ENCODE results near the gene SMIM43. TPM values are rescaled to one million over a fixed set of nuclear protein-coding genes. Genes with fewer than 3 reads are reported as not detected.

Gene SMIM43
- total and polyA plus RNA-seq, 9 of the 15 experiments (the other 6 are each of a cell fraction or from before 2014, with no cell fraction given): not detected

DNA sequence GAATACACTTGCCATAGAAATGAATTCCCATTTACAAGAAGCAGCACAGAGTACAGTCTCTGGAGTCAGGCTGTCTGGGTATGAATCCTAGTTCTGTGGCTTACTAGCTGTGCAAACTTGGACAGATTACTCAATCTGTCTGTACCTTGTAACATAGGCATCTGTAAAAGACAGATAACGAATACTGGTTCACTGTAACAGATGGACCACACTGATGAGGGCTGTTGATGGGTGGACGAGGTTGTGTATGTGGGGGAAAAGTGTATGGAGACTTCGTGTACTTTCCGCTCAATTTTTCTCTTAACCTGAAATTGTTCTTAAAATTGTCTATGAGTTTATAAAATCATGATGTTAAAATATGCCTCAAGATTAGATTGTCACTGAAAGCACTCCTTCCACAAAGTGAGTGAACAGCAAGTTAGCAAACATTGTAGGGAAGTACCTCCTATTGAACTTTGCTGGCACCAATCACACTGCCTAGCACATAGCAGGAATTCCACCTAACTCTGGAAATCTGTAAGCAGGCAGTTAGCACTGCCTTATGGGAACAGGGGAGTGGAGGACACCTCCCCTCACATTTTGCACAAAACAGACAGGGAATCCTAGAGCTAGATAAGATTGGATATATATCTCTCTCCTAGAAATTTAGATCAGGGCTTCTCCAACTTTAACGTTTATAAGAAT, 29.7 kb upstream of the SMIM43 start (continued):
- TF ChIP-seq CBX3 (IDR thresholded peaks at IDR 0.05; ENCODE audit: borderline replicate concordance in 1 of 2, low read length in 2 of 2) (peak in 1 of 2 experiments; percentile 81; a peak in 2 of 3 replicates), ZBTB1 (CRISPR knock-in tag; IDR thresholded peaks at IDR 0.05; ENCODE audit: borderline replicate concordance, low read depth) (no peak), DACH1 (IDR thresholded peaks at IDR 0.05; ENCODE audit: partially characterized antibody) (peak; percentile 11), KDM4B (IDR thresholded peaks at IDR 0.05; ENCODE audit: borderline replicate concordance in 2 of 2, low read depth in 1 of 2) (no peak), ZNF589 (CRISPR knock-in tag; IDR thresholded peaks at IDR 0.05; ENCODE audit: low read depth) (no peak), SMARCE1 (IDR thresholded peaks at IDR 0.05) (peak; percentile 90), NCOR1 (IDR thresholded peaks at IDR 0.05) (peak; percentile 97), HDAC2 (IDR thresholded peaks at IDR 0.05) (peak; percentile 94), TCF7L2 (IDR thresholded peaks at IDR 0.05; ENCODE audit: low read depth, low read length) (no peak), ZNF76 (CRISPR knock-in tag; IDR thresholded peaks at IDR 0.05; ENCODE audit: borderline replicate concordance) (no peak), ZNF41 (CRISPR knock-in tag; conservative IDR thresholded peaks at IDR 0.05) (no peak), ARID1B (IDR thresholded peaks at IDR 0.05) (peak; percentile 99), RB1 (IDR thresholded peaks at IDR 0.05; ENCODE audit: low read depth) (0 out of 2 replicates have a peak, but pooled peaks have one; percentile 44), RHOXF2B (CRISPR knock-in tag; conservative IDR thresholded peaks at IDR 0.05) (no peak), MCM5 (IDR thresholded peaks at IDR 0.05; ENCODE audit: low read depth) (no peak), ADNP (tag; IDR thresholded peaks at IDR 0.05) (peak; percentile 82), ARNT (IDR thresholded peaks at IDR 0.05) (peak; percentile 73 to 80; a peak in 2 of 4 replicates), MAZ (CRISPR knock-in tag; conservative IDR thresholded peaks at IDR 0.05 in 1 of 2, IDR thresholded peaks at IDR 0.05 in 1 of 2) (peak; percentile 19 to 36; a peak in 1 of 4 replicates), KHSRP (IDR thresholded peaks at IDR 0.05) (peak; percentile 68; the same call in 1 of the 2 replicates), TFAM (CRISPR knock-in tag; conservative IDR thresholded peaks at IDR 0.05) (no peak), GATAD2B (IDR thresholded peaks at IDR 0.05; ENCODE audit: borderline replicate concordance) (peak; percentile 70; the same call in 1 of the 2 replicates), ZNF717 (CRISPR knock-in tag; IDR thresholded peaks at IDR 0.05) (no peak), POLR2A (conservative IDR thresholded peaks at IDR 0.05) (no peak), SREBF1 (IDR thresholded peaks at IDR 0.05; ENCODE audit: borderline replicate concordance, low read depth, low read length) (no peak)
- TF ChIP-seq, protein P1, sequence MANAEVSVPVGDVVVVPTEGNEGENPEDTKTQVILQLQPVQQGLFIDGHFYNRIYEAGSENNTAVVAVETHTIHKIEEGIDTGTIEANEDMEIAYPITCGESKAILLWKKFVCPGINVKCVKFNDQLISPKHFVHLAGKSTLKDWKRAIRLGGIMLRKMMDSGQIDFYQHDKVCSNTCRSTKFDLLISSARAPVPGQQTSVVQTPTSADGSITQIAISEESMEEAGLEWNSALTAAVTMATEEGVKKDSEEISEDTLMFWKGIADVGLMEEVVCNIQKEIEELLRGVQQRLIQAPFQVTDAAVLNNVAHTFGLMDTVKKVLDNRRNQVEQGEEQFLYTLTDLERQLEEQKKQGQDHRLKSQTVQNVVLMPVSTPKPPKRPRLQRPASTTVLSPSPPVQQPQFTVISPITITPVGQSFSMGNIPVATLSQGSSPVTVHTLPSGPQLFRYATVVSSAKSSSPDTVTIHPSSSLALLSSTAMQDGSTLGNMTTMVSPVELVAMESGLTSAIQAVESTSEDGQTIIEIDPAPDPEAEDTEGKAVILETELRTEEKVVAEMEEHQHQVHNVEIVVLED (CRISPR knock-in tag; IDR thresholded peaks at IDR 0.05): 0 out of 2 replicates have a peak, but pooled peaks have one; percentile 15
- TF ChIP-seq, protein P2, sequence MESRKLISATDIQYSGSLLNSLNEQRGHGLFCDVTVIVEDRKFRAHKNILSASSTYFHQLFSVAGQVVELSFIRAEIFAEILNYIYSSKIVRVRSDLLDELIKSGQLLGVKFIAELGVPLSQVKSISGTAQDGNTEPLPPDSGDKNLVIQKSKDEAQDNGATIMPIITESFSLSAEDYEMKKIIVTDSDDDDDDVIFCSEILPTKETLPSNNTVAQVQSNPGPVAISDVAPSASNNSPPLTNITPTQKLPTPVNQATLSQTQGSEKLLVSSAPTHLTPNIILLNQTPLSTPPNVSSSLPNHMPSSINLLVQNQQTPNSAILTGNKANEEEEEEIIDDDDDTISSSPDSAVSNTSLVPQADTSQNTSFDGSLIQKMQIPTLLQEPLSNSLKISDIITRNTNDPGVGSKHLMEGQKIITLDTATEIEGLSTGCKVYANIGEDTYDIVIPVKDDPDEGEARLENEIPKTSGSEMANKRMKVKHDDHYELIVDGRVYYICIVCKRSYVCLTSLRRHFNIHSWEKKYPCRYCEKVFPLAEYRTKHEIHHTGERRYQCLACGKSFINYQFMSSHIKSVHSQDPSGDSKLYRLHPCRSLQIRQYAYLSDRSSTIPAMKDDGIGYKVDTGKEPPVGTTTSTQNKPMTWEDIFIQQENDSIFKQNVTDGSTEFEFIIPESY (CRISPR knock-in tag; IDR thresholded peaks at IDR 0.05): 0 out of 2 replicates have a peak, but pooled peaks have one; percentile 23
- TF ChIP-seq, protein P3, sequence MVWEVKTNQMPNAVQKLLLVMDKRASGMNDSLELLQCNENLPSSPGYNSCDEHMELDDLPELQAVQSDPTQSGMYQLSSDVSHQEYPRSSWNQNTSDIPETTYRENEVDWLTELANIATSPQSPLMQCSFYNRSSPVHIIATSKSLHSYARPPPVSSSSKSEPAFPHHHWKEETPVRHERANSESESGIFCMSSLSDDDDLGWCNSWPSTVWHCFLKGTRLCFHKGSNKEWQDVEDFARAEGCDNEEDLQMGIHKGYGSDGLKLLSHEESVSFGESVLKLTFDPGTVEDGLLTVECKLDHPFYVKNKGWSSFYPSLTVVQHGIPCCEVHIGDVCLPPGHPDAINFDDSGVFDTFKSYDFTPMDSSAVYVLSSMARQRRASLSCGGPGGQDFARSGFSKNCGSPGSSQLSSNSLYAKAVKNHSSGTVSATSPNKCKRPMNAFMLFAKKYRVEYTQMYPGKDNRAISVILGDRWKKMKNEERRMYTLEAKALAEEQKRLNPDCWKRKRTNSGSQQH (CRISPR knock-in tag; IDR thresholded peaks at IDR 0.05): no peak
